NT2/D1 (cell line): Measurements from ENCODE around the gene GRID2IP.

ENCODE experiments used
- SUZ12 ChIP-seq: IDR thresholded peaks from 2 replicates; pipeline ENCODE4 v1.6.1; 2011; ENCODE audit not compliant: insufficient read length, insufficient read depth; ENCODE audit errors: extremely low read depth
- YY1 ChIP-seq: IDR thresholded peaks from 2 replicates; pipeline ENCODE4 v1.6.1; 2011; ENCODE audit not compliant: insufficient read length, insufficient read depth
- ZNF274 ChIP-seq: IDR thresholded peaks from 2 replicates; pipeline ENCODE4 v1.6.1; 2011; ENCODE audit warnings: mild to moderate bottlenecking, low read depth, low read length

DNA sequence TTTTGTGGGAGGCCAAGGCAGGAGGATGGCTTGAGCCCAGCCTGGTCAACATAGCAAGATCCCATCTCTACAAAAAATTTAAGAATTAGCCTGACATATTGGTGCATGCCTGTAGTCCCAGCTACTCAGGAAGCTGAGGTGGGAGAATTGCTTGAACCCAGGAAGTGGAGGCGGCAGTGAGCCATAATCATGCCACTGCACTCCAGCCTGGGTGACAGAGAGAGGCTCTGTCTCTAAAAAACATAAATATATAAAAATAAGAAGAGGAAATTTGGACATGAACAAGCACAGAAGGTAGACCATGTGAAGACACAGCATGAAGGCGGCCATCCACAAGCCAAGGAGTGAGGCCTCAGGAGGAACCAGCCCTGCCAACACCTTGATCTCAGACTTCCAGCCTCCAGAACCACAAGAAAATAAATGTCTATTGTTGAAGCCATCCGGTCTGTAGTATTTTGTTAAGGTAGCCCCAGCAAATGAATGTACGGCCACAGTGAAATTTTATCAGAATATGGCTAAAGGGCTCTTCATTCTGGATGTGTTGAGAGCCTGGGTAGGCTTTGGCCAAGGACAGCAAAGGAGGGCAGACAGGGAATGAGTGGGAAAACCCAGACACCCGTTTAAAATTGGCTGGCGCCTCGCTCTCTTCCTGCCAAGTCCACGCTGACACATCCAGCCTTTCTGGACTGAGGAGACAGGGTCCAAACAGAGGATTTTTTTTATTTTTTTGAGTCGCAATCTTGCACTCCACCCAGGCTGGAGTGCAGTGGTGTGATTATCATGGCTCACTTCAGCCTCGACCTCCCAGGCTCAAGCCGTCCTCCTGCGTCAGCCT, 12.9 kb upstream of the GRID2IP start:
- TF ChIP-seq SUZ12 = no peak
- no peak for TF ChIP-seq YY1
- no peak for TF ChIP-seq ZNF274
